GM12892 (cell line): ENCODE results near the gene NCAM1.

Experiments used
- POLR2A ChIP-seq: IDR thresholded peaks from 2 replicates; pipeline ENCODE4 v1.6.1; 2011; ENCODE audit warnings: low read depth, low read length, control low read depth
- POLR2AphosphoS5 ChIP-seq: IDR thresholded peaks from 2 replicates; pipeline ENCODE4 v1.6.1; 2011; ENCODE audit warnings: low read depth, low read length, control low read depth
- TAF1 ChIP-seq: IDR thresholded peaks from 2 replicates; pipeline ENCODE4 v1.6.1; 2011; ENCODE audit warnings: low read depth, mild to moderate bottlenecking, control low read depth, low read length, borderline replicate concordance

GRCh38 chr11:113319085-113319484 lies 357.9 kb downstream of the NCAM1 start:
- TF ChIP-seq POLR2AphosphoS5: no peak
- no peak for TF ChIP-seq POLR2A
- TF ChIP-seq TAF1: no peak
